Keratinocyte (primary cell): Measurements from ENCODE around the gene DNM2.

Source experiments
- CTCF ChIP-seq, 3 experiments: IDR thresholded peaks in 1 of 3; conservative IDR thresholded peaks in 1 of 3; optimal IDR thresholded peaks in 1 of 3; 2 replicates in 2 of 3; 3 replicates in 1 of 3; pipeline versions ENCODE3 to v1.5.1; 2011; ENCODE audit warnings: low read length in 3 of 3, mild to moderate bottlenecking in 3 of 3, moderate library complexity in 2 of 3, control low read depth in 1 of 3, inconsistent platforms in 1 of 3; ENCODE audit not compliant: insufficient read depth in 2 of 3; ENCODE audit errors: extremely low read depth in 1 of 3
- EZH2 ChIP-seq: IDR thresholded peaks from one replicate; pipeline ENCODE4 v1.6.1; 2012; ENCODE audit warnings: inconsistent platforms, mild to moderate bottlenecking, low read length, moderate library complexity

GRCh38 chr19:10724573-10725071 lies 6.7 kb downstream of the DNM2 start:
- TF ChIP-seq CTCF (optimal IDR thresholded peaks at IDR 0.05 in 1 of 3, IDR thresholded peaks at IDR 0.05 in 1 of 3, conservative IDR thresholded peaks at IDR 0.05 in 1 of 3; ENCODE audit: extremely low read depth in 1 of 3, insufficient read depth in 2 of 3, low read length in 3 of 3) (no peak), EZH2 (no peak)
